ENCODE data around the gene RNF182. TPM values are rescaled to one million over a fixed set of nuclear protein-coding genes. Genes with fewer than 3 reads are reported as not detected.
"Not testable (repeated sequence)": the region's sequence is repeated elsewhere in the genome, so short reads cannot be mapped to it uniquely, and the experiment has no call there.

Gene RNF182
- total RNA-seq, 2 experiments from 2014 or later = not detected

DNA sequence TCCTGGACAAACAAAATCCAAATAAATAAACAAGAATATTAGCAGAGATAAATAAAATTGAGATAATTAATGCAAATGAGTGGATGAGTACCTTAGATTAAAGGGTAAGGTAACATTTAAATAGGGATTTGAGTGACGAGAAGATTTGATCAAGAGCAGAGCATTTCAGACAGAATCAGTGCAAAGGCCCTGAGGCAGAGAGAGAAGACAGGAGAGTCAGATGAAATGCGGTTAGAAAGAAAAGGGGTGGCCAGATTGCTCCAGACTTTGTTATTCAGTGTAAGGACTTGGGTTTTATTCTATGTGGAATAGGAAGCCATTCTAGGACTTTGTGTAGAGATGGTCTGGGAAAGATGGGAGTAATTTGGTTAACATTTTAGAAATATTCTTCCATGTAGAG is 10.0 kb downstream of the RNF182 start:
- POLR2A ChIA-PET = no interaction called here
- CTCF ChIA-PET = interaction anchor here (0.7 to 1.8 kb wide), 4 partner anchors 12 to 123 kb away, joined by 3 to 6 read pairs (median 3); no protein-coding TSS in a partner anchor
- H3K36me3 Mint-ChIP-seq (ENCODE audit: low read depth) = no peaks in the 10 kb centered on the region
- intact Hi-C loops (cut with DNase I, micrococcal nuclease) = no loop called here
- H3K27me3 Mint-ChIP-seq = peaks cover 13% of the 10 kb centered on the region
- H3K9me3 Mint-ChIP-seq (ENCODE audit: low read depth) = no peaks in the 10 kb centered on the region
- no peak overlapping the region for H3K4me3 Mint-ChIP-seq
- ATAC-seq = no peak
- DNase-seq = no peak
- no peak overlapping the region for H3K27ac Mint-ChIP-seq
- peaks cover 14% of the 10 kb centered on the region for H3K4me1 Mint-ChIP-seq

DNA sequence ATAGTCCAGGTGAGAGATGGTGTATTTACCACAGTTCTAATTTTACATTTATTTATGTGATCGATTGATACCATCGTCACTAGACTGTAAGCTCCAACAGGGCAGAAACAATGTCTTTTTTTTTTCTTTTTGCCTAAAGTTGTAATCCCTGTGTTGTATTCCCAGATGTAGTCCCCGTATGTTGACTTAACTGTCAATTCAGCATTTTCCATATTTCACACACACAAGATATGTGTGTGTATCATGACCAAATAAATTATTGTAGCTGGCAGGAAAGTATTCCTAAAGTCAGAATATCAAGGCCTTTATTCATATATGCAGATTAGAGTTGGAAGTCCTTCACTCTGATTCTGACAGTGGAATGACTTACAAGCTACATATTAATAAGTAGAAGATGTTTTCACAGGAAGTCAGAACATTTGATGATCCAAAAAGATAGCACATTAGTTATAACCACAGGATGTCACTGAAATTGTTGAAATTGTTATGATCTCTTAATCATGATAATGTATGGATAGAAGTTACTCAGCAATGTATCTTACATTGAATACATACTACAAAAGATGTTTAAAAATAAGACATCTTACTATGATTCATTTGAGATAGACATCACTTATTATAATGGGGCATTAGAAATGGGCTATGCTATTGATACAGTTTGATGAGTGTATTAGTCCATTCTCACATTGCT is 10.6 kb downstream of the RNF182 start:
- DNase-seq (no peak), ATAC-seq (no peak)
- ChIA-PET CTCF (interaction anchor here (1.8 kb wide), 2 partner anchors 26 to 111 kb away, joined by 4 to 6 read pairs; no protein-coding TSS in a partner anchor), POLR2A (no interaction called here)
- Mint-ChIP-seq H3K4me1 (peaks cover 14% of the 10 kb centered on the region), H3K36me3 (ENCODE audit: low read depth) (no peaks in the 10 kb centered on the region), H3K27me3 (peaks cover 11% of the 10 kb centered on the region), H3K9me3 (ENCODE audit: low read depth) (no peaks in the 10 kb centered on the region), H3K4me3 (no peak overlapping the region), H3K27ac (no peak overlapping the region)
- intact Hi-C loops (cut with DNase I, micrococcal nuclease) = no loop called here

GRCh38 chr6:13935881-13936261 is 11.1 kb downstream of the RNF182 start:
- H3K9me3 Mint-ChIP-seq (ENCODE audit: low read depth); ATAC-seq; DNase-seq; POLR2A ChIA-PET; H3K4me3 Mint-ChIP-seq; H3K27ac Mint-ChIP-seq; H3K27me3 Mint-ChIP-seq; intact Hi-C loops (cut with DNase I, micrococcal nuclease); H3K36me3 Mint-ChIP-seq (ENCODE audit: low read depth): not testable (repeated sequence)
- peaks cover 14% of the 10 kb centered on the region for H3K4me1 Mint-ChIP-seq
- CTCF ChIA-PET = interaction anchor here (1.8 kb wide), 2 partner anchors 27 to 111 kb away, joined by 4 to 6 read pairs; no protein-coding TSS in a partner anchor

DNA sequence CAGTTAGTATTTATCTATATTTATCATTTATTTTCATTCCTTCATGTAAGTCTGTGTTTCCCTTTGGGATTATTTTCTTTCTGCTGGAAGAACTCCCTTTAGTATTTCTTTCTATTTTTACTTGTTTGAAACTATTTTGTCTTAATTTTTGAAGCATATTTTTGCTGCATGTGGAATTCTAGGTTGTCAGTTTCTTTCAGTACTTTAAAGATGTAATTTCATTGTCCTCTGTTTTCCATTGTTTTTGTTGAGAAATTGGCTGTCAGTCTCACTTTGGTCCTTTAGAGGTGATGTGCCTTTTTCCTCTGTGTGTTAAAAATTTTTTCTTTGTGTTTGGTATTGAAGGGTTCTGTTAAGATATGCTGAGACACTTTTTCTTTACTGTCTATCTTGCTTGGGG is 17.1 kb downstream of the RNF182 start:
- ChIA-PET CTCF (no interaction called here), POLR2A (no interaction called here)
- no peak for ATAC-seq

DNA sequence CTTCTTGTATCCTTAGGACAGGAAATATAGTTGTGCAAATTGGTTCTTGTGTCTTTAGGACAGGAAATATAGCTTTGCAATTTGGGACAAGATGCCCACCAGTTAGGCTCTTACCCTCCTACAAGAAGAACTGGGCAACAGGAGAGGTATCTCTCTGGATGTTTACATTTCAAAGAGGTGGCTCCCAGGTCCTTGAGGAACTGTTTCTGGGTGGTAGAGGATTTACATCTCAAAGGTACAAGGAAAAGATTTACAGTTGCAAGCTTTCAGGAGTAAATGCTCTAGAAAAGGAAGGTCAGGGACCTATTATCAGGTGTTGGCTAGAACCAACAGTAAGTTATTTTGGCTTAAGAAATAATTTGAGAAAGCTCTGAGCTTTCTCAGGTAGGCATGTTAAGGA is 19.2 kb downstream of the RNF182 start:
- CTCF ChIA-PET = no interaction called here
- Mint-ChIP-seq H3K36me3 (ENCODE audit: low read depth) (no peaks in the 10 kb centered on the region), H3K9me3 (ENCODE audit: low read depth) (peaks cover 12% of the 10 kb centered on the region), H3K27me3 (peaks cover 13% of the 10 kb centered on the region), H3K4me3 (no peak overlapping the region), H3K4me1 (no peaks in the 10 kb centered on the region), H3K27ac (no peak overlapping the region)
- intact Hi-C loops (cut with DNase I, micrococcal nuclease) = no loop called here
- no peak for ATAC-seq
- no peak for DNase-seq
- POLR2A ChIA-PET = no interaction called here

More for the DNA sequence above, 17.1 kb downstream of the RNF182 start:
- peaks cover 9% of the 10 kb centered on the region for H3K27me3 Mint-ChIP-seq
- no peaks in the 10 kb centered on the region for H3K4me1 Mint-ChIP-seq
- H3K9me3 Mint-ChIP-seq (ENCODE audit: low read depth) = peaks cover 6% of the 10 kb centered on the region
- DNase-seq = no peak
- no peak overlapping the region for H3K4me3 Mint-ChIP-seq
- intact Hi-C loops (cut with DNase I, micrococcal nuclease) = no loop called here
- no peaks in the 10 kb centered on the region for H3K36me3 Mint-ChIP-seq (ENCODE audit: low read depth)
- H3K27ac Mint-ChIP-seq = no peak overlapping the region

DNA sequence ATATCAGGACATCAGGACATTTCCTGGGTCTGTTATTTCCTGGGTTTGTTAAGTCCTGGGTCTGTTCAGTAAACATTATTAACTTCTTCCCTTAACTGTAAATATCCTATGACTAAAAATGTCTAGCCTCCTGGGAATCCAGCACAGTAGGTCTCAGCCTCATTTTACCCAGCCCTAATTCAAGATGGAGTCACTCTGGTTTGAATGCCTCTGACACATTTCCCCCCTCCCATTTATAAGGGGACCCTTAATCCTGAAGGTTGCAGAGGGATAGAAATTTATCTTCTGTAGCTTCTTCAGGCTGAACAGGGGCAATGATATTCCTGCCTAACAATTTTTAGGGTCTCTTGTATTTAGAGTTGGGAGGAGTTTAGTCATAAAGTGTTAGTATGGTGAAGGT is 21.8 kb downstream of the RNF182 start:
- no peaks in the 10 kb centered on the region for H3K36me3 Mint-ChIP-seq (ENCODE audit: low read depth)
- ATAC-seq (no peak), DNase-seq (no peak)
- H3K4me1 Mint-ChIP-seq = no peaks in the 10 kb centered on the region
- H3K9me3 Mint-ChIP-seq (ENCODE audit: low read depth) = peaks cover 12% of the 10 kb centered on the region
- H3K27me3 Mint-ChIP-seq = peaks cover 16% of the 10 kb centered on the region
- no peak overlapping the region for H3K4me3 Mint-ChIP-seq
- ChIA-PET POLR2A (interaction anchor here (0.6 kb wide), 1 partner anchor 626 kb away, joined by 7 read pairs; no protein-coding TSS in a partner anchor), CTCF (no interaction called here)
- intact Hi-C loops (cut with DNase I, micrococcal nuclease) = no loop called here
- H3K27ac Mint-ChIP-seq = no peak overlapping the region

DNA sequence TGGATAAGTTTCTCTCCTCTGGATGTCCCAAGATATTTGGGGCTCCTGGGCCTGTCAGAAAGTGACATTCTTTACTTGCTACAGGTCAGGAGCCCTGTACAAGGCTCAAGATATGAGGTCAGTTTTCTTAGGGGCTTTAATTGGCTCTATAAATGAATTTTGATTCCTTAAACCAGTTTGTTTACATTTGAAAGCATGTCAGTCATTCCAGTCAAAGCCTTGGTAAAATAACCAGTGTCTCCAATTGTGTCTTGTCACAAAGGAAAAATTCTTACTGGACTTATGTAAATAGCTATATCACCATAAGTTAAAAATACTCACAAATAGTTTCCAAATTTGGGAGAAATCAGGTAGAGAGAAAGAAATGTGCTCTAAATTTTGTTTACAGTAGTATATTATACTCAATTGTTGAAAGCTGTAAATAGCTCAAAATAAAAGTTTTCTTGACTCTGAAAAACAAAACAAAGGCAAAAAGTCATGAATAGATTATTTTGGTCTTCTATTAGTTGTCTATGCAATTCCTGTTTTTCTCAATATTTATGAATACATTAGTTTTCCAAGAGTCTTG is 22.9 kb downstream of the RNF182 start:
- Mint-ChIP-seq H3K27ac (no peak overlapping the region), H3K4me1 (no peaks in the 10 kb centered on the region), H3K36me3 (ENCODE audit: low read depth) (no peaks in the 10 kb centered on the region), H3K4me3 (no peak overlapping the region), H3K27me3 (peaks cover 11% of the 10 kb centered on the region), H3K9me3 (ENCODE audit: low read depth) (peaks cover 7% of the 10 kb centered on the region)
- no peak for ATAC-seq
- ChIA-PET POLR2A (no interaction called here), CTCF (no interaction called here)
- intact Hi-C loops (cut with DNase I, micrococcal nuclease) = no loop called here
- no peak for DNase-seq

- intact Hi-C loops (cut with DNase I, micrococcal nuclease) = no loop called here
Measured at GRCh38 chr6:13952101-13952500, 27.3 kb downstream of the RNF182 start.

DNA sequence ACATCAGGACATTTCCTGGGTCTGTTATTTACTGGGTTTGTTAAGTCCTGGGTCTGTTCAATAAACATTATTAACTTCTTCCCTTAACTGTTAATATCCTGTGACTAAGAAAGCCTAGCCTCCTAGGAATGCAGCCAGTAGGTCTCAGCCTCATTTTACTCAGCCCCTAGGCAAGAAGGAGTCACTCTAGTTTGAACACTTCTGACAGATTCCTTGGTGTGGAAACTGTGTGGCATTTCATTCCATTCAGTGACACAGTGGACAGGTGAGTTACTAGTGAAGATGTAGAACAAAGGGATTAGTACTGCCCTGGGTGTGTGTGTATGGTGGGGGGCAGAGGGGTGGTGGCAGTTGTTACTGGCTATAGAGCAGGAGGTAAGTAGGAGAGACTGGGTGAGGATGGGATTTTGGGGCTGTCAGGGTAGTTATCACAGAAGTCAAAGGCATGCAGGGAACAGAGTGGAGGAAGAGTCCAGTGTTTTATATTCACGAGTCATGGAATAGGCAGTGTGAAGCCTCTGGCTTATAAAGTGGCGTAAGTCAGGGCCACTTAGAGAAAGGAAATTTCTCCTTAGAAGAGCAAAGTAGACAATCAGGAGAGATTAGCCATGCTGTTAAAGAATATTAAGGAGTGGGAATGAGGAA is 28.4 kb downstream of the RNF182 start:
- ATAC-seq = no peak

More at GRCh38 chr6:13952101-13952500, 27.3 kb downstream of the RNF182 start:
- Mint-ChIP-seq H3K36me3 (ENCODE audit: low read depth) (no peaks in the 10 kb centered on the region), H3K4me1 (no peaks in the 10 kb centered on the region), H3K9me3 (ENCODE audit: low read depth) (peaks cover 6% of the 10 kb centered on the region), H3K27ac (no peak overlapping the region), H3K4me3 (no peak overlapping the region), H3K27me3 (peaks cover 8% of the 10 kb centered on the region)
- ChIA-PET CTCF (no interaction called here), POLR2A (no interaction called here)
- no peak for ATAC-seq
- no peak for DNase-seq

GRCh38 chr6:13965582-13966127 is 40.9 kb downstream of the RNF182 start:
- intact Hi-C loops (cut with DNase I, micrococcal nuclease) = no loop called here
- CTCF ChIA-PET = no interaction called here
- no peak for DNase-seq
- no peak for ATAC-seq
- POLR2A ChIA-PET = no interaction called here
- no peaks in the 10 kb centered on the region for H3K4me1 Mint-ChIP-seq
- H3K36me3 Mint-ChIP-seq (ENCODE audit: low read depth) = no peaks in the 10 kb centered on the region
- no peaks in the 10 kb centered on the region for H3K9me3 Mint-ChIP-seq (ENCODE audit: low read depth)
- no peak overlapping the region for H3K4me3 Mint-ChIP-seq
- H3K27ac Mint-ChIP-seq = no peak overlapping the region
- H3K27me3 Mint-ChIP-seq = peaks cover 15% of the 10 kb centered on the region

More for the DNA sequence above, 28.4 kb downstream of the RNF182 start:
- intact Hi-C loops (cut with DNase I, micrococcal nuclease) = no loop called here
- CTCF ChIA-PET = no interaction called here
- DNase-seq = no peak
- Mint-ChIP-seq H3K4me3 (no peak overlapping the region), H3K27ac (no peak overlapping the region), H3K27me3 (peaks cover 5% of the 10 kb centered on the region), H3K9me3 (ENCODE audit: low read depth) (no peaks in the 10 kb centered on the region), H3K4me1 (no peaks in the 10 kb centered on the region), H3K36me3 (ENCODE audit: low read depth) (no peaks in the 10 kb centered on the region)
- POLR2A ChIA-PET = no interaction called here

DNA sequence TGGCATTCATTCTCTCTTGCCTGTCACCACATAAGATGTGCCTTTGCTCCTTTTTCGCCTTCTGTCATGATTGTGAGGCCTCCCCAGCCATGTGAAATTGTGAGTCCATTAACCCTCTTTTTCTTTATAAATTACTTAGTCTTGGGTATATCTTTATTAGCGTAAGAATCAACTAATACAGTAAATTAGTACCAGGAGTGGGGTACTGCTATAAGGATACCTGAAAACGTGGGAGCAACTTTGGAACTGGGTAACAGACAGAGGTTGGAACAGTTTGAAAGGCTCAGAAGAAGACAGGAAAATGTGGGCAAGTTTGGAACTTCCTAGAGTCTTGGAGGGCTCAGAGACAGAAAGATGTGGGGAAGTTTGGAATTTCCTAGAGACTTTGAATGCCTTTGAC is 46.6 kb downstream of the RNF182 start:
- ChIA-PET CTCF (no interaction called here), POLR2A (no interaction called here)
- Mint-ChIP-seq H3K27me3 (peaks cover 17% of the 10 kb centered on the region), H3K36me3 (ENCODE audit: low read depth) (peaks cover 3% of the 10 kb centered on the region), H3K4me3 (no peak overlapping the region), H3K27ac (no peak overlapping the region), H3K4me1 (no peaks in the 10 kb centered on the region), H3K9me3 (ENCODE audit: low read depth) (peaks cover 17% of the 10 kb centered on the region)
- intact Hi-C loops (cut with DNase I, micrococcal nuclease) = no loop called here
- ATAC-seq (no peak), DNase-seq (no peak)

DNA sequence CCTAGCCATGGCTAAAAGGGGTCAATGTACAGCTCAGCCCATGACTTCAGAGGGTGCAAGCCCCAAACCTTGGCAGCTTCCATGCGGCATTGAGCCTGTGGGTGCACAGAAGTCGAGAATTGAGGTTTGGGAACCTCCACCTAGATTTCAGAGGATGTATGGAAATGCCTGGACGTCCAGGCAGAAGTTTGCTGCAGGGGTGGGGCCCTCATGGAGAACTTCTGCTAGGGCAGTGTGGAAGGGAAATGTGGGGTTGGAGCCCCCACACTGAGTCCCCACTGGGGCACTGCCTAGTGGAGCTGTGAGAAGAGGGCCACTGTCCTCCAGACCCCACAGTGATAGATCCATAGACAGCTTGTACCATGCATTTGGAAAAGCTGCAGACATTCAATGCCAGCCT is 47.9 kb downstream of the RNF182 start:
- H3K4me3 Mint-ChIP-seq; H3K4me1 Mint-ChIP-seq; H3K27ac Mint-ChIP-seq; ATAC-seq; DNase-seq; intact Hi-C loops (cut with DNase I, micrococcal nuclease); H3K36me3 Mint-ChIP-seq (ENCODE audit: low read depth): not testable (repeated sequence)
- CTCF ChIA-PET = interaction anchor here (0.8 kb wide), 1 partner anchor 102 kb away, joined by 4 read pairs; no protein-coding TSS in a partner anchor
- POLR2A ChIA-PET = interaction anchor here (0.6 kb wide), 2 partner anchors 817 to 1887 kb away, joined by 3 read pairs; no protein-coding TSS in a partner anchor
- Mint-ChIP-seq H3K9me3 (ENCODE audit: low read depth) (peaks cover 17% of the 10 kb centered on the region), H3K27me3 (peaks cover 25% of the 10 kb centered on the region)

Data from activated CD4-positive, alpha-beta T cell treated with anti-CD3 and anti-CD28 coated beads for 36 hours (primary cell).